Inflammatory macrophage treated with lipopolysaccharide for 1 hour (primary cell): ENCODE results near the gene MAVS.
"Not testable (repeated sequence)": the region's sequence is repeated elsewhere in the genome, so short reads cannot be mapped to it uniquely, and the experiment has no call there.

Experiments used
- DNase-seq, 2 donors: peaks; one replicate each; pipeline ENCODE4 v3.0.0-alpha.2; 2020 to 2022

The MAVS gene

GRCh38 chr20:3889489-3890397, 43.1 kb downstream of the MAVS start:
- peak; percentile 12 to 38 for DNase-seq

DNA sequence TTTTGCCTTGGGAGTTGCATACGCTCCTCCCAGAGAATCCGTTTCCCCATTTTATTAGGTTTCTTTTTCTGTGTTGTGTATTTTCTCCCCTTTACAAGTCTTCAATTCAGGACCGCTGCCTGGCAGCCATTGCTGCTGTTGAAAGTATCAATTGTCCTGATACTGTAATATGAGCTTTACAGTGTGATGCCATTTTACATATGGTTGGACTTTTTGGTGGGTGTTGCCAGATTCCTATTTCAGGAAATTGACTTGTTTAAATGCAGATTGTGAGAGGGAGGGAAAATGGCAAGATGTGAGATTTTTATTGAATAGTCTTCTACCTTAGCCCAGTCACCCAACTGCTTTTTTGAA, 43.7 kb downstream of the MAVS start:
- DNase-seq: peak; percentile 29 to 54

DNA sequence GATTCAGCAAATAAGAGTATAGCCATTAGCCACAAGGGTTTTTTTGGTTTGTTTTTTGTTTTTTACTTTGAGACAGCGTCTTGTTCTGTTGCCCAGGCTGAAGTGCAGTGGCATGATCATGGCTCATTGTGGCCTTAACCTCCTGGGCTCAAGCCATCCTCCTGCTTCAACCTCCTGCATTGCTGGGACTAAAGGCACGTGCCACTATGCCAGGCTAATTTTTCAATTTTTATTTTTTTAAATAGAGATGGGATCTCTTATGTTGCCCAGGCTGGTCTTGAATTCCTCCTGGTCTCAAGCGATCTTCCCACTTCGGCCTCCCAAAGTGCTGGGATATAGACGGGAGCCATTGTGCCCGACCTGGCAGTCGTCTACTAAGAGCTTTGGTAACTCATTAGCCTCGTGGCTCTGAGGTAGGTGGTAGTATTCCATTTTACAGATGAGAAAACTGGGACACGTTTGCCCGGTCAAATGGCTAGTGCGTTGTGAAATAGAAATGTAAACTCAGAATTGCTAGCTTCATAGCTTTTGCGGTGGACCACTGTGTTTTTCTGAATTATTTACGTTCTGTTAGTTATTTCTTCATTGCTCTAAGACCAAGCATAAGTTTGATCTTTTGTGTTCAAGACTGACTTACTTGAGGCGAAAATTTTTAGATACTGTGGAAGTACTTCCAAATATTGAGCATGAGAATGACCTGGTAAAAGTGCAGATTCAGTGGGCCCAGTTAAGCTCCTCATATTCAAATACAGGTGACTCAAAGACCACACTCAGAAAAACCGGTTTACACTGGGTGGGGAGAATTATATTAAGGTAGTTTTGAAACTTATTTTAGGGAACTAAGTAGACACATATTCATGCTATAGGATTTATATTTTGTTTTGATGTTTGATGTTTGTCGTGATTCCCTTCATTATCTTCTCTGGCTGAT, 44.6 kb downstream of the MAVS start:
- DNase-seq: no peak

DNA sequence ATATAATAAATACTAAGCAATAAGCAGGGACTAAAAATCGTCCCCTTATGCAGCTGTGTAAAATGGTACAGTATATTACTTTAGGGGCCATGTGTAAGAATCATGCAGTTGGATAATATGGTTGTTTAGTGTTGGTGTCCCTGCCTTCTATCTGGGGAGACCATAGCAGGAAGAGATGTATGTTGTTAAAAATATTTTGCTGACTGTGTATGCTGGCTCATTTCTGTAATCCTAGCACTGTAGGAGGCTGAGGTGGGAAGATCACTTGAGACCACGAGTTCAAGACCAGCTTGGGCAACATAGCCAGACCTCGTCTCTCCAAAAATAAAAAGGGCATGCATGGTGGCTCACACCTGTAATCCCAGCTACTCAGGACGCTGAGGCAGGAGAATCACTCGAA, 48.2 kb downstream of the MAVS start:
- no peak for DNase-seq

GRCh38 chr20:3896302-3896701, 49.7 kb downstream of the MAVS start:
- DNase-seq: no peak

DNA sequence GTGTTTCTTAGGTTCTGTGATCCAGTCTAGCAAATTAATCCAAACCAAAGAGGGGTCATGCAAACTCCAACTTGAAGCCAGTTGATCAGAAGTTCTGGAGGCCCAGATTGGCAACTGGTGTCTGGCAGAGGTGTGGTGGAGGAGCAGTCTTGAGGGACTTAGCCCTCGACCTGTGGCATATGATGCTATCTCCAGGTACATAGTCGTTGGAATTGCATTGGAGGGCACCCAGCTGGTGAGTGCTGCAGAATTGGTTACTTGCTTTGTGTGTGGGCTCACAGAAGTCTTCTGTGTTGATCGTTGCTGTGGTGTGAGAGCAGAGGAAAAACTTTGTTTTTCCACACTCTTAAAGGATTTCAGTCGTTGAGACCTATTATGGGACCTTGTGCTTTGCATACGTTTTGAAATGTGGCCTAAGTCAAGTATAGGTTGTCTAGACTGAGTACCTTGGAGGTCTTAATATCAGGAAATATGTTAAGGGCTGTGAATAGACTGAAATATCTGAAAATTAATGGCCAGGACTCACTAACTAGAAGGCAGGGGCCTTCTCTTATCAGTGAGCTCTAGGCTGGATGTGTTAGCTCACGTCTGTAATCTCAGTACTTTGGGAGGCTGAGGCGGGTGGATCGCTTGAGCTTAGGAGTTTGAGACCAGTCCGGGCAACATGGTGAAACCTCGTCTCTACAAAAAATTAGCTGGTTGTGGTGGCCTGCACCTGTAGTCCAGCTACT, 50.4 kb downstream of the MAVS start:
- no peak for DNase-seq

DNA sequence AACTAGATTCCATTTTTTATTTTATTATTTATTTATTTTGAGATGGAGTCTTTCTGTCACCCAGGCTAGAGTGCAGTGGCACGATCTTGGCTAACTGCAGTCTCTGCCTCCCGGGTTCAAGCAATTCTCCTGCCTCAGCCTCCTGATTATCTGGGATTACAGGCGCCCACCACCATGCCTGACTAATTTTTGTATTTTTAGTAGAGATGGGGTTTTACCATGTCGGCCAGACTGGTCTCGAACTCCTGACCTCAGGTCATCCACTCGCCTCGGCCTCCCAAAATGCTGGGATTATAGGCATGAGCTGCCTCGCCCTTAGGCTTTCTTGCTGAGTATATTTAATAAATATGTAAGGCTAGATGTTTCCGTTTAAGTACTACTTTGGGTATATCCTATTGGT, 51.5 kb downstream of the MAVS start:
- not testable (repeated sequence) for DNase-seq

DNA sequence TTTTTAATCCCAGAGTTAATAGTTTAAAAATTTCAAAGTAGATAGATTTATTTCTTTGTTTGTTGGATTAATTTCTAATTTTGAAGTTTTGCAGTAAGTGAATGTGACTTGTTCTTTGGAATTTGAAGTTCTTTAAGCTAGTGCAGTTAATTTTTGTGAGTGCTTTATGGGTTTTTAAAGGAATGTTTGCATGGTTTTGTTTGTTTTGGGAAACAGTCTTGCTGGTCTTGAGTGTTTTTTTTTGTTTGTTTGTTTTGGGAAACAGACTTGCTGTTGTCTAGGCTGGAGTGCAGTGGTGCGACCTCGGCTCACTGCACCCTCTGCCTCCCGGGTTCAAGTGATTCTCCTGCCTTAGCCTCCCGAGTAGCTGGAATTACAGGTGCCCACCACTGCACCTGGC, 52.0 kb downstream of the MAVS start:
- no peak for DNase-seq

DNA sequence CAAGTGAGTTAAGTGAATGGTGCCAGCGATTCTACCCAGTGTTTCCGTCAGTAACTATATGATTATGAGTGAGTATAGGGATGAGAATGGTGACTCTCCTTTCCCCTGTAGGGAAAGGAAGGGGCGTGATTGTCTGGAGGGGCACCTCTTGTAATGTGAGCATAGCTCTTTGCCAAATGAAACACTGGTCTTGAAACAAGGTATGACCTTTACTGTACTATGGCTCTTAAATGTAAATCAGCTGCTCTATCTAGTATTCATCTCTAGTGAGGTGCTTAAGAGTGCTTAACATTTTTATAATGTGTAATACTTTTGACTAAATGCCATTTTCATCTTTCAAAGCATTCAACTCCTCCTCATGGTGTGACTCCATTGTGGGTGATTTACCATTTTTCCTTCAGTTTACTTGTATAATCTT, 53.6 kb downstream of the MAVS start:
- DNase-seq: no peak

DNA sequence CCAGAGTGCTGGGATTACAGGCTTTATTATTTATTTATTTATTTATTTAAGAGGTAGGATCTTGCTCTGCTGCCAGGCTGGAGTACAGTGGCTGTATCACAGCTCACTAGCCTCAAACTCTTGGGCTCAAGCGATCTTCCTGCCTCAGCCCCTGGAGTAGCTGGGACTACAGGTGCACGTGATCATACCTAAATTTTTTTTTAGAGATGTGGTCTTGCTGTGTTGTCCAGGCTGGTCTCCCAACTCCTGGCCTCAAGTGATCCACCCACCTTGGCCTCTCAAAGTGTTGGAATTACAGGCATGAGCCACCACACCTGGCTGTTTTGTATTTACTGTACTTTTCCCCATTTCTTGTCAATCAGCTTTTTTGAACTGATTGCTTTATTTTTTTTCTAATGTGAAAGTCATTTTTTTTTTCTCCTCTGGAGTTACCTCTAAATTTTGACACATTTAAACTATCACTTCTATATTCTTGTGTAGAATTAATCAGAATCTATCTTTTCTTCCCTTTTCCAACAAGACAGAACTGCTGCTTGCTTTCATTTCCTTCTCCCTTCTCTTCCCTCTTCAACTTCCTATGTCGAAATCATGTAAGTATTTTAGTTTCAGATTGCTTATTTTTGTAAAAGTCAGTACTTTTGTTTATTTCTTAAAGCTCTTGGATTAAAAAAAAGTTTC, 54.5 kb downstream of the MAVS start:
- peak; percentile 77 to 84 for DNase-seq

- no peak for DNase-seq
Measured at GRCh38 chr20:3901706-3902440, 55.2 kb downstream of the MAVS start.

- DNase-seq: no peak
Measured at GRCh38 chr20:3902446-3902845, 55.8 kb downstream of the MAVS start.

DNA sequence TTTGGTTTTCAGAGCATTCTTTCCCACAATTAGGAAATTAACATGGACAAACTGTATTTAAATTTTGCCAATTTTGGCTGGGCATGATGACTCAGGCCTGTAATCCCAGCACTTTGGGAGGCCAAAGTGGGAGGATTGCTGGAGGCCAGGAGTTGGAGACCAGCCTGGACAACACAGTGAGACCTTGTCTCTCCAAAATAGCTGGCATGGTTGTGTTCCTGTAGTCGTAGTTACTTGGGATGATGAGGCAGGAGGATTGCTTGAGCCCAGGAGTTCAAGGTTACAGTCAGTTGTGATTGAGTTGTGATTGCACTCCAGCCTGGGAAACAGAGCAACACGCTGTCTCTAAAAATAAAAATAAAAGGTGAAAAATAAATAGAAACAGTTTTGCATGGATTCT, 57.6 kb downstream of the MAVS start:
- no peak for DNase-seq

DNA sequence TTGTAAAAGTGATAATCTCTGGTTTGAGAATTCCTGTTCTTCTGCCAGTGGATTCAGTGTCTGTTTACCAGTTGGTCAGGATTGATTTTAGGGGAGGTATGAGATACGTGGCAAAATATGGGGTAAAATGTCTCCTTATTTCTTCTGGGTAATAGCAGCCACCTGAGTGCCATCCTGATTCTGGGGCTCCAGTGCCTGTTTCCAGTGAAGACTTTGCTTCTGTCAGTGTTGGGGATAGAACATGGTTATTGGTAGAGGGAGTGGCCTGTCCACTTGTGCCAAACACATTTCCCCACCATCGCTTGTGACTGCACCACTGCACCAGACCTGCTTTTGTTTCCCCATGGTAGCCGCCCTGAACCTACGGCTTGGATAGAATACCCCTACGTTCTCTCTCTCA, 58.2 kb downstream of the MAVS start:
- DNase-seq: no peak

GRCh38 chr20:3906744-3907721, 60.4 kb downstream of the MAVS start:
- DNase-seq: not testable (repeated sequence)

GRCh38 chr20:3908667-3909066, 62.0 kb downstream of the MAVS start:
- no peak for DNase-seq

DNA sequence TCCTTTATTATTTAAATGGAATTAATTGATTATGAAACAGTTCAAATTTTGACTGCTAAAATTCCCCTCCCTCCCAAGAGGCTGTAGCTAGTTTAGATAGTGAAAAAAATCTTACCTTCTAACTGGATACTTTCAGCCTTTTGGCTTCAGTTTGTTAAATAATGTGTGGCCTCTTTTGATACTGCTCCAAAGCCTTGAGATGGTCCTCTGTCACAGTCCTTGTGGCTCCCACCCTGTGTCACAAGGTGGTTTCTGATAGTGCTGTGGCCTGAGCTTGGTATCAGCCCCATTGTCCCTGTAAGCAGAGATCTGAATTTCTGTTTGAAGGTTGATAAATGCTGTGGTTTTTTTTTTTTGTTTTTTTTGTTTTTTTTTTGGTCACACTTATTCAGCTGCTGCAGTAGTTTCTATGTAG, 63.3 kb downstream of the MAVS start:
- DNase-seq: no peak

DNA sequence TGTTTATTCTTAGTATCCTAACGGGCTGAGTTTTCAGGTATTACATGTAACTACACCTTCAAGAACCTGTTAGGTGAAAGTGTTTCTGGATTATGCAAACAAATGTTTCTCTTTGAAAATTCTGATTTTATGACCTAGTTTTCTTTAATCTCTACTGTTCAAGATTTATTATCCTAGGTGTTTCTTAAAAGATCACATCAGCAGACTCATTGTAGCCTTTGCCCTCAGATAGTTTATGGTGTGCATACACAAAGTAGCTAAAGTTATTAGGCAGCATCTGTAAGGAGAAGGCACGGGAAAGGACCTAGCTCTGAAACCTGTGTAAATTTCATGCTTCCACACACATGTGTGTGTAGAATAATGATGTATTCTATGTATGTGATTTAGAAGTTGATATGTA, 64.2 kb downstream of the MAVS start:
- no peak for DNase-seq

- DNase-seq: no peak
Measured at GRCh38 chr20:3911956-3912355, 65.3 kb downstream of the MAVS start.

DNA sequence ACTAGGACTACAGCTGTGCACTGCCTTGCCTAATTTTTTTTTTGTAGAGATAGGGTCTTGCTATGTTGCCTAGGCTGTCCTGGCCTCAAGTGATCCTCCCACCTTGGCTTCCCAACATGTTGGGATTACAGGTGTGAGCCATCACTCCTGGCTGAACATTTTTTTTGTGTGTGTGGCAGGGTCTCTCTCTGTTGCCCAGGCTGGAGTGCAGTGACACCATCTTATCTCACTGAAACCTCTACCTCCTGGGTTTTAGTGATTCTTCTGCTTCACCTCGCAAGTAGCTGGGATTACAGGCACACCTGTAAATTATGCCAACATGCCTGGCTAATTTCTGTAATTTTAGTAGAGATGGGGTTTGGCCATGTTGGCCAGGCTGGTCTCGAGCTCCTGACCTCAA, 67.8 kb downstream of the MAVS start:
- DNase-seq: no peak

DNA sequence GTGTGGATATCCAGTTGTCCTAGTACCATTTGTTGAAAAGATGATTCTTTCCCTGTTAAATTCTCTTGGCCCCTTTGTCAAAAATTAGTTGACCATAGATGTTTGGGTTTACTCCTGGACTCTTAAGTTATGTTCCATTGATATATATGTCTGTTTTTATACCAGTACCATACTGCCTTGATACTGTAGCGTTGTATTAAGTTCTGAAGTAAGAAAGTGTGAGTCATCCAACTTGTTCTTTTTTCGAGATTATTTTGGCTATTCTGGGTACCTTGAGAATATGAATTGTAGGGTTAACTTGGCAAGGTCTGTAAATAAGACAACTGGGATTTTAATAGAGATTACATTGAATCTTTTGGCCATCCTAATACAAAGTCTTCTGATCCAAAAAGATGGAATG, 69.1 kb downstream of the MAVS start:
- DNase-seq: no peak
